EL (cell line): ENCODE results near the gene JADE1.

Experiments used
- DNase-seq: peaks from one replicate; pipeline ENCODE4 v3.0.0-alpha.2; 2016

JADE1 gene

GRCh38 chr4:128846063-128846462 is 36.6 kb downstream of the JADE1 start:
- DNase-seq = no peak

GRCh38 chr4:128847082-128847724 is 37.7 kb downstream of the JADE1 start:
- no peak for DNase-seq

- DNase-seq = no peak
Measured at GRCh38 chr4:128848461-128848860, 39.0 kb downstream of the JADE1 start.

- no peak for DNase-seq
Measured at GRCh38 chr4:128850252-128850651, 40.8 kb downstream of the JADE1 start.

GRCh38 chr4:128853741-128854140 is 44.2 kb downstream of the JADE1 start:
- DNase-seq = no peak

GRCh38 chr4:128854433-128854832 is 44.9 kb downstream of the JADE1 start:
- DNase-seq = peak; percentile 46

- DNase-seq = no peak
Measured at GRCh38 chr4:128855621-128856020, 46.1 kb downstream of the JADE1 start.

GRCh38 chr4:128856246-128856645 is 46.7 kb downstream of the JADE1 start:
- DNase-seq = no peak

- peak; percentile 80 for DNase-seq
Measured at GRCh38 chr4:128858879-128859671, 49.6 kb downstream of the JADE1 start.

GRCh38 chr4:128859887-128860677 is 50.6 kb downstream of the JADE1 start:
- DNase-seq = peak; percentile 44

- DNase-seq = no peak
Measured at GRCh38 chr4:128861856-128862518, 52.5 kb downstream of the JADE1 start.

GRCh38 chr4:128862608-128863311 is 53.3 kb downstream of the JADE1 start:
- DNase-seq = no peak

GRCh38 chr4:128863312-128864075 is 54.0 kb downstream of the JADE1 start:
- peak; percentile 78 for DNase-seq

GRCh38 chr4:128865132-128865531 is 55.6 kb downstream of the JADE1 start:
- no peak for DNase-seq

GRCh38 chr4:128866269-128866668 is 56.8 kb downstream of the JADE1 start:
- DNase-seq = no peak

GRCh38 chr4:128866691-128867090 is 57.2 kb downstream of the JADE1 start:
- DNase-seq = no peak

- DNase-seq = no peak
Measured at GRCh38 chr4:128868758-128869157, 59.3 kb downstream of the JADE1 start.

- DNase-seq = no peak
Measured at GRCh38 chr4:128869776-128870509, 60.4 kb downstream of the JADE1 start.

- peak; percentile 97 for DNase-seq
Measured at GRCh38 chr4:128871948-128872347, 62.4 kb downstream of the JADE1 start.

GRCh38 chr4:128876200-128876599 is 66.7 kb downstream of the JADE1 start:
- no peak for DNase-seq

- DNase-seq = no peak
Measured at GRCh38 chr4:128877934-128878333, 68.4 kb downstream of the JADE1 start.
